Smooth muscle cell (in vitro differentiated cells): ENCODE data around the gene MPZL1. TPM values are rescaled to one million over a fixed set of nuclear protein-coding genes. Genes with fewer than 3 reads are reported as not detected.

Source experiments
- DNase-seq: peaks from one replicate; lab custom pipeline; 2025; ENCODE audit not compliant: unreplicated experiment; lab: John Stamatoyannopoulos, UW
- H2AFZ ChIP-seq: fragments of 200-600 bp; sonication (generic); 2 replicates; pipeline ENCODE4 v1.6.0; 2016; ENCODE audit warnings: antibody characterized with exemption, low read depth, mild to moderate bottlenecking
- H3F3A ChIP-seq: fragments of 200-600 bp; sonication (generic); 2 replicates; pipeline ENCODE4 v1.6.0; 2017; ENCODE audit warnings: antibody characterized with exemption, low read depth
- H3K27ac ChIP-seq: fragments of 200-600 bp; sonication (generic); 2 replicates; pipeline ENCODE4 v1.5.1; 2016; ENCODE audit warnings: low read depth, mild to moderate bottlenecking
- H3K27me3 ChIP-seq: fragments of 200-600 bp; sonication (generic); 2 replicates; pipeline ENCODE4 v1.6.1; 2016; ENCODE audit warnings: low read depth, mild to moderate bottlenecking
- H3K36me3 ChIP-seq: fragments of 200-600 bp; sonication (generic); 2 replicates; pipeline ENCODE4 v1.5.1; 2016; ENCODE audit warnings: low read depth
- H3K4me1 ChIP-seq: fragments of 200-600 bp; sonication (generic); 2 replicates; pipeline ENCODE4 v1.5.1; 2016; ENCODE audit warnings: low read depth
- H3K4me2 ChIP-seq: fragments of 200-600 bp; sonication (generic); 2 replicates; pipeline ENCODE4 v1.6.0; 2016; ENCODE audit warnings: mild to moderate bottlenecking
- H3K4me3 ChIP-seq: fragments of 200-600 bp; sonication (generic); 2 replicates; pipeline ENCODE4 v1.5.1; 2016; ENCODE audit warnings: mild to moderate bottlenecking
- H3K79me2 ChIP-seq: fragments of 200-600 bp; sonication (generic); 2 replicates; pipeline ENCODE4 v1.6.0; 2016; ENCODE audit warnings: low read depth, mild to moderate bottlenecking
- H3K9ac ChIP-seq: fragments of 200-600 bp; sonication (generic); 2 replicates; pipeline ENCODE4 v1.6.0; 2016; ENCODE audit warnings: low read depth
- H3K9me3 ChIP-seq: fragments of 200-600 bp; sonication (generic); replicated peaks from 2 replicates; pipeline ENCODE4 v1.5.1; 2016; ENCODE audit warnings: low read depth
- H4K20me1 ChIP-seq: fragments of 200-600 bp; sonication (generic); 2 replicates; pipeline ENCODE4 v1.6.0; 2016; ENCODE audit warnings: low read depth
- WGBS: methylation state at CpG from one replicate; pipeline ENCODE4 v1.1.7; 2016; ENCODE audit warnings: low lambda C conversion rate; 5-methylcytosine and 5-hydroxymethylcytosine counted together
- polyA plus RNA-seq: library from polyadenylated mRNA; unstranded; fragments of >200 nt; fragmentation: Nextera tagmentation; extraction: Ambion mirVana; gene quantifications from 2 replicates; pipeline ENCODE4 v1.2.1, GENCODE V29; 2016
- total RNA-seq: library from RNA; depleted of rRNA; stranded (reverse); fragments of >200 nt; gene quantifications from 2 replicates; pipeline ENCODE4 v1.2.3, GENCODE V29; 2014
- TF ChIP-seq, protein P1 (sequence below): fragments of 200-600 bp; sonication (generic); IDR thresholded peaks from 2 replicates; pipeline ENCODE4 v1.5.1; 2017; ENCODE audit warnings: borderline replicate concordance, mild to moderate bottlenecking, antibody characterized with exemption; ENCODE audit not compliant: insufficient read depth, poor library complexity, severe bottlenecking

MPZL1 gene
- total and polyA plus RNA-seq, 2 experiments from 2014 or later, result 250 to 276 TPM

DNA sequence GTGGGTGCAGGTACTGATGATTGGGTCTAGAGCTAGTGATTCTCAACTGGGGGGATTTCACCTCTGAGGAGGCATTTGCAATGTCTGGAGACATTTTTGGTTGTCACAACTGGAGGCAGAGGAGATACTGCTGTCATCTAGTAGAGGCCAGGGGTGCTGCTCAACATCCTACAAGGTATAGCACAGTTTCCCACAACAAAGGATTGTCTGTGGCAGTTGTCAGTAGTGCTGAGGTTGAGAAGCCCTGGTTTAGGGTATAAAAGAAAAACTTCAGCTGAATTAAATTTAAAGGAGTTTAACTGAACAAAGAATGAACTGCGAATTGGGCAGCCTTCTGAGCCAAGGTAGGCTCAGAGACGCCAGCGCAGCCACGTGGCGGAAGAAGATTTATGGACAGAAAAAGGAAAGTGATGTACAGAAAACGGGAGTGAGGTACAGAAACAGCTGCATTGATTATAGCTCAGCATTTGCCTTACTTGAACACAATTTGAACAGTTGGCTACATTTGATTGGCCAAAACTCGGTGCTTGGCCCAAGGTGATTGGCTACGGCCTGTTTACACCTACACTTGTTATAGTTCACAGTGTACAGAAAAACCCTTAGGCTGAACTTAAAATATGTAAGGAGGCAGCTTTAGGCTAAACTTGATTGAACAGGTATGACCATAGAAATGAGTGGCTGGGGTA is 40.4 kb downstream of the MPZL1 start:
- peaks cover 100% of the 10 kb centered on the region for H4K20me1 ChIP-seq
- no peaks in the 10 kb centered on the region for H3K36me3 ChIP-seq
- WGBS, result 97% methylated on average over 8 of the region's 8 CpGs

GRCh38 chr1:167763525-167764220 is 41.9 kb downstream of the MPZL1 start:
- TF ChIP-seq, protein P1, sequence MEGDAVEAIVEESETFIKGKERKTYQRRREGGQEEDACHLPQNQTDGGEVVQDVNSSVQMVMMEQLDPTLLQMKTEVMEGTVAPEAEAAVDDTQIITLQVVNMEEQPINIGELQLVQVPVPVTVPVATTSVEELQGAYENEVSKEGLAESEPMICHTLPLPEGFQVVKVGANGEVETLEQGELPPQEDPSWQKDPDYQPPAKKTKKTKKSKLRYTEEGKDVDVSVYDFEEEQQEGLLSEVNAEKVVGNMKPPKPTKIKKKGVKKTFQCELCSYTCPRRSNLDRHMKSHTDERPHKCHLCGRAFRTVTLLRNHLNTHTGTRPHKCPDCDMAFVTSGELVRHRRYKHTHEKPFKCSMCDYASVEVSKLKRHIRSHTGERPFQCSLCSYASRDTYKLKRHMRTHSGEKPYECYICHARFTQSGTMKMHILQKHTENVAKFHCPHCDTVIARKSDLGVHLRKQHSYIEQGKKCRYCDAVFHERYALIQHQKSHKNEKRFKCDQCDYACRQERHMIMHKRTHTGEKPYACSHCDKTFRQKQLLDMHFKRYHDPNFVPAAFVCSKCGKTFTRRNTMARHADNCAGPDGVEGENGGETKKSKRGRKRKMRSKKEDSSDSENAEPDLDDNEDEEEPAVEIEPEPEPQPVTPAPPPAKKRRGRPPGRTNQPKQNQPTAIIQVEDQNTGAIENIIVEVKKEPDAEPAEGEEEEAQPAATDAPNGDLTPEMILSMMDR, result no peak
- WGBS, result 74% methylated on average over 5 of the region's 5 CpGs
- H3K27ac ChIP-seq, result no peak overlapping the region
- DNase-seq, result no peak
- H2AFZ ChIP-seq, result no peak overlapping the region
- H3K9me3 ChIP-seq, result no peaks in the 10 kb centered on the region
- peaks cover 14% of the 10 kb centered on the region for H3K4me1 ChIP-seq
- H3K9ac ChIP-seq, result no peak overlapping the region
- H3K4me2 ChIP-seq, result no peak overlapping the region
- no peaks in the 10 kb centered on the region for H3K36me3 ChIP-seq
- peaks cover 100% of the 10 kb centered on the region for H4K20me1 ChIP-seq
- H3K27me3 ChIP-seq, result no peaks in the 10 kb centered on the region
- peaks cover 99% of the 10 kb centered on the region for H3K79me2 ChIP-seq
- no peak overlapping the region for H3K4me3 ChIP-seq
- H3F3A ChIP-seq, result no peaks in the 10 kb centered on the region

More for the DNA sequence above, 40.4 kb downstream of the MPZL1 start:
- no peaks in the 10 kb centered on the region for H3K9me3 ChIP-seq
- peaks cover 14% of the 10 kb centered on the region for H3K4me1 ChIP-seq
- peaks cover 100% of the 10 kb centered on the region for H3K79me2 ChIP-seq
- no peak for DNase-seq
- H3K9ac ChIP-seq, result no peak overlapping the region
- TF ChIP-seq, protein P1, result no peak
- H3K27me3 ChIP-seq, result no peaks in the 10 kb centered on the region
- peaks cover 3% of the 10 kb centered on the region for H3F3A ChIP-seq
- no peak overlapping the region for H2AFZ ChIP-seq
- H3K4me3 ChIP-seq, result no peak overlapping the region
- no peak overlapping the region for H3K27ac ChIP-seq
- no peak overlapping the region for H3K4me2 ChIP-seq

DNA sequence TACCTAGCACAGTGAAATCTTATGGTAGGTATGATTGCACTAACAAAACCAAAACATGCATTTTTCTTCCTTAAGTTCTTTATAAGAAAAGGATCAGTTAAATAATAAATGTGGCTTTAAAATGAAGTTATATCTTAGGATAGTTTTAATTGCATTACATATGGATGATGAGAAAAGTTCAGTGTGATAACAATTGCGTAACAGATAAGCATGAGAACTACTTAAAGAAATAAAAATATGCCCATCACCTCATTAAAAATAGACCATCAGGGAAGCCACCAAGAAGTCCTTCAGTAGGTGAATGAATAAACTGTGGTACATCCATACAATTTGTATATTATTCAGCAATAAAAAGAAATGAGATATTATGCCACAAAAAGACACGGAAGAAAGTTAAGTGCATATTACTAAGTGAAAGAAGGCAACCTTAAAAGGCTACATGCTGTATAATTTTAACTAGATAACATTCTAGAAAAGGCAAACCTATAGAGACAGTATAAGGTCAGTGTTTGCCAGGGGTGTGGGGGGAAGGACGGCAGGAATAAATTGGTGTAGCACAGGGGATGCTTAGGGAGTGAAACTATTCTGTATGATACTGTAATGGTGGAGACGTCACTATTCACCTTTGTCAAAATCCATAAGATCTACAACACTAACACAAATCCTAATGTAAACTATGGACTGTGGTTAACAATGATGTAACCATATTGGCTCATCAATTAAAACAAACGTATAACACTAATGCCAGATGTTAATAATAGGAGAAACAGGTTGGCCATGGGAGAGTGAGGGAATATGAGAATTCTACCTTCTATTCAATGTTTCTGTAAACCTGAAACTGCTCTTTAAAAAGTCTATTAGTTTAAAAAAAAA is 42.9 kb downstream of the MPZL1 start:
- peaks cover 97% of the 10 kb centered on the region for H3K79me2 ChIP-seq
- no peak overlapping the region for H2AFZ ChIP-seq
- TF ChIP-seq, protein P1, result no peak
- 80% methylated on average over 5 of the region's 5 CpGs for WGBS
- no peaks in the 10 kb centered on the region for H3K9me3 ChIP-seq
- peaks cover 100% of the 10 kb centered on the region for H4K20me1 ChIP-seq
- no peaks in the 10 kb centered on the region for H3K36me3 ChIP-seq
- no peaks in the 10 kb centered on the region for H3F3A ChIP-seq
- peaks cover 14% of the 10 kb centered on the region for H3K4me1 ChIP-seq
- no peak for DNase-seq
- H3K27ac ChIP-seq, result no peak overlapping the region
- no peak overlapping the region for H3K9ac ChIP-seq
- no peaks in the 10 kb centered on the region for H3K27me3 ChIP-seq
- no peak overlapping the region for H3K4me2 ChIP-seq
- no peak overlapping the region for H3K4me3 ChIP-seq
